BLaER1 treated with 17β-estradiol and CSF1 and Interleukin-3, amounts not matched to agents 10 nM and 100 nM (cell line): ENCODE data around the gene DOK1.
"Not testable (repeated sequence)": the region's sequence is repeated elsewhere in the genome, so short reads cannot be mapped to it uniquely, and the experiment has no call there.

Experiments used
- H3K27ac ChIP-seq, 11 experiments: shearing (Covaris generic); formaldehyde crosslinking; 2 replicates each; pipeline ENCODE4 v1.8.1; 2022
- H3K27me3 ChIP-seq, 11 experiments: shearing (Covaris generic); formaldehyde crosslinking; 2 replicates each; pipeline ENCODE4 v1.8.1; 2022
- H3K36me3 ChIP-seq, 11 experiments: shearing (Covaris generic); formaldehyde crosslinking; 2 replicates each; pipeline ENCODE4 v1.8.1; 2022
- H3K4me1 ChIP-seq, 10 experiments: shearing (Covaris generic); formaldehyde crosslinking; 2 replicates each; pipeline ENCODE4 v1.8.1; 2022
- H3K4me2 ChIP-seq, 11 experiments: shearing (Covaris generic); formaldehyde crosslinking; 2 replicates each; pipeline ENCODE4 v1.8.1; 2022
- H3K4me3 ChIP-seq, 10 experiments: shearing (Covaris generic); formaldehyde crosslinking; 2 replicates each; pipeline ENCODE4 v1.8.1; 2022
- H3K9ac ChIP-seq, 11 experiments: shearing (Covaris generic); formaldehyde crosslinking; 2 replicates each; pipeline ENCODE4 v1.8.1; 2022
- H3K9me3 ChIP-seq, 11 experiments: shearing (Covaris generic); formaldehyde crosslinking; replicated peaks in 1 of 11; 2 replicates each; pipeline ENCODE4 v1.8.1; 2022
- H4K20me1 ChIP-seq, 11 experiments: shearing (Covaris generic); formaldehyde crosslinking; 2 replicates each; pipeline ENCODE4 v1.8.1; 2022
- Cebpa-rat ChIP-seq, 11 experiments: shearing (Covaris generic); IDR thresholded peaks; 2 replicates each; pipeline ENCODE4 v1.8.1; 2022

DOK1 gene

GRCh38 chr2:74554820-74555531, 456 bp downstream of the DOK1 start:
- H3K4me3 ChIP-seq, result peak overlapping the region; percentile 78 to 97 (median 86)
- H3K36me3 ChIP-seq, result peaks cover 0 to 50% (median 21%) of the 10 kb centered on the region in 11 experiments; a peak in 19 of 22 replicates
- no peak for TF ChIP-seq Cebpa-rat (IDR thresholded peaks at IDR 0.05)

GRCh38 chr2:74555610-74556103, 1.1 kb downstream of the DOK1 start:
- H3K9ac ChIP-seq, result peak overlapping the region; percentile 83 to 93 (median 86)
- H3K4me1 ChIP-seq, result peaks cover 40 to 72% (median 52%) of the 10 kb centered on the region in 10 experiments
- H3K27ac ChIP-seq, result peak overlapping the region in 9 of 11 experiments; percentile 81 to 92 (median 83); a peak in 15 of 22 replicates
- no peak for TF ChIP-seq Cebpa-rat (IDR thresholded peaks at IDR 0.05)
- 0 out of 22 replicates have a peak, but pooled peaks cover 0 to under 1% (median 0%) of the 10 kb centered on the region in 11 experiments for H3K9me3 ChIP-seq
- H4K20me1 ChIP-seq, result peaks cover 0 to 23% (median 12%) of the 10 kb centered on the region in 11 experiments; a peak in 11 of 22 replicates
- H3K36me3 ChIP-seq, result peaks cover 0 to 44% (median 21%) of the 10 kb centered on the region in 11 experiments; a peak in 19 of 22 replicates
- H3K4me2 ChIP-seq, result peak overlapping the region; percentile 91 to 100 (median 98)
- H3K4me3 ChIP-seq, result peak overlapping the region; percentile 78 to 97 (median 86)
- peaks cover 7 to 16% (median 12%) of the 10 kb centered on the region in 11 experiments for H3K27me3 ChIP-seq

More at GRCh38 chr2:74554820-74555531, 456 bp downstream of the DOK1 start:
- peaks cover 0 to 23% (median 12%) of the 10 kb centered on the region in 11 experiments; a peak in 11 of 22 replicates for H4K20me1 ChIP-seq
- H3K27ac ChIP-seq, result peak overlapping the region; percentile 81 to 92 (median 83)
- H3K9ac ChIP-seq, result peak overlapping the region; percentile 83 to 93 (median 86)
- peaks cover 34 to 65% (median 45%) of the 10 kb centered on the region in 10 experiments for H3K4me1 ChIP-seq
- peak overlapping the region; percentile 91 to 100 (median 98) for H3K4me2 ChIP-seq
- H3K9me3 ChIP-seq, result peaks cover under 1 to 8% (median 4%) of the 10 kb centered on the region in 11 experiments; a peak in 16 of 22 replicates
- peaks cover 14 to 23% (median 19%) of the 10 kb centered on the region in 11 experiments for H3K27me3 ChIP-seq

GRCh38 chr2:74556159-74556558, 1.6 kb downstream of the DOK1 start:
- peak overlapping the region in 6 of 10 experiments; percentile 80 to 97 (median 88); a peak in 12 of 20 replicates for H3K4me3 ChIP-seq
- TF ChIP-seq Cebpa-rat (IDR thresholded peaks at IDR 0.05), result no peak
- peak overlapping the region in 5 of 11 experiments; percentile 83 to 92 (median 85); a peak in 6 of 22 replicates for H3K27ac ChIP-seq
- H3K27me3 ChIP-seq, result peaks cover 2 to 11% (median 7%) of the 10 kb centered on the region in 11 experiments
- H3K4me2 ChIP-seq, result peak overlapping the region; percentile 91 to 100 (median 98); a peak in 20 of 22 replicates
- H3K9ac ChIP-seq, result peak overlapping the region in 8 of 11 experiments; percentile 85 to 93 (median 87); a peak in 11 of 22 replicates
- peaks cover 0 to 23% (median 12%) of the 10 kb centered on the region in 11 experiments; a peak in 11 of 22 replicates for H4K20me1 ChIP-seq
- H3K36me3 ChIP-seq, result peaks cover 0 to 39% (median 21%) of the 10 kb centered on the region in 11 experiments; a peak in 19 of 22 replicates
- peaks cover 40 to 74% (median 54%) of the 10 kb centered on the region in 10 experiments for H3K4me1 ChIP-seq
- no peaks in the 10 kb centered on the region for H3K9me3 ChIP-seq

GRCh38 chr2:74556831-74557370, 2.4 kb downstream of the DOK1 start:
- H3K4me1 ChIP-seq, result peaks cover 37 to 79% (median 54%) of the 10 kb centered on the region in 10 experiments
- peaks cover 0 to 23% (median 12%) of the 10 kb centered on the region in 11 experiments; a peak in 11 of 22 replicates for H4K20me1 ChIP-seq
- H3K27ac ChIP-seq, result peak overlapping the region in 2 of 11 experiments; percentile 10 to 85; a peak in 1 of 22 replicates
- no peak for TF ChIP-seq Cebpa-rat (IDR thresholded peaks at IDR 0.05)
- peaks cover 0 to 3% (median 0%) of the 10 kb centered on the region in 11 experiments; a peak in 2 of 22 replicates for H3K27me3 ChIP-seq
- H3K4me3 ChIP-seq, result peak overlapping the region in 2 of 10 experiments; percentile 80 to 96; a peak in 2 of 20 replicates
- H3K4me2 ChIP-seq, result peak overlapping the region in 6 of 11 experiments; percentile 91 to 100 (median 97); a peak in 10 of 22 replicates
- peak overlapping the region in 2 of 11 experiments; percentile 86 to 93; a peak in 3 of 22 replicates for H3K9ac ChIP-seq
- H3K36me3 ChIP-seq, result peaks cover 0 to 32% (median 21%) of the 10 kb centered on the region in 11 experiments; a peak in 19 of 22 replicates
- no peaks in the 10 kb centered on the region for H3K9me3 ChIP-seq

GRCh38 chr2:74558284-74559230, 4.0 kb downstream of the DOK1 start:
- H3K4me2 ChIP-seq, result peak overlapping the region in 2 of 11 experiments; percentile 3 to 8; a peak in 1 of 22 replicates
- no peaks in the 10 kb centered on the region for H3K27me3 ChIP-seq

GRCh38 chr2:74559912-74560311, 5.4 kb downstream of the DOK1 start:
- Histone ChIP-seq H3K4me3 (no peak overlapping the region), H3K27me3 (no peaks in the 10 kb centered on the region), H3K4me2 (peak overlapping the region in 9 of 11 experiments; percentile 22 to 77 (median 49); a peak in 11 of 22 replicates), H3K4me1 (peaks cover 16 to 85% (median 44%) of the 10 kb centered on the region in 10 experiments), H3K9ac (no peak overlapping the region; a peak in 1 of 22 replicates), H3K27ac (no peak overlapping the region), H4K20me1 (peaks cover 0 to 23% (median 12%) of the 10 kb centered on the region in 11 experiments; a peak in 11 of 22 replicates), H3K36me3 (peaks cover 0 to 32% (median 21%) of the 10 kb centered on the region in 11 experiments; a peak in 19 of 22 replicates), H3K9me3 (no peaks in the 10 kb centered on the region)
- no peak for TF ChIP-seq Cebpa-rat (IDR thresholded peaks at IDR 0.05)

More at GRCh38 chr2:74558284-74559230, 4.0 kb downstream of the DOK1 start:
- TF ChIP-seq Cebpa-rat (IDR thresholded peaks at IDR 0.05), result no peak
- no peaks in the 10 kb centered on the region for H3K9me3 ChIP-seq
- H3K9ac ChIP-seq, result peak overlapping the region in 3 of 11 experiments; percentile 8 to 53 (median 38); a peak in 3 of 22 replicates
- peaks cover 0 to 32% (median 21%) of the 10 kb centered on the region in 11 experiments; a peak in 19 of 22 replicates for H3K36me3 ChIP-seq
- peak overlapping the region in 1 of 11 experiments; percentile 7; a peak in 1 of 22 replicates for H3K27ac ChIP-seq
- H4K20me1 ChIP-seq, result peaks cover 0 to 23% (median 12%) of the 10 kb centered on the region in 11 experiments; a peak in 11 of 22 replicates
- no peak overlapping the region for H3K4me3 ChIP-seq
- H3K4me1 ChIP-seq, result peaks cover 20 to 80% (median 48%) of the 10 kb centered on the region in 10 experiments

- Histone ChIP-seq H3K4me1 (peaks cover 9 to 88% (median 38%) of the 10 kb centered on the region in 10 experiments), H3K27ac (no peak overlapping the region), H3K36me3 (peaks cover 0 to 32% (median 21%) of the 10 kb centered on the region in 11 experiments; a peak in 19 of 22 replicates), H3K4me3 (no peak overlapping the region), H3K27me3 (no peaks in the 10 kb centered on the region), H3K9me3 (no peaks in the 10 kb centered on the region), H3K9ac (no peak overlapping the region; a peak in 1 of 22 replicates), H3K4me2 (peak overlapping the region; percentile 8 to 77 (median 48); a peak in 17 of 22 replicates), H4K20me1 (peaks cover 0 to 19% (median 12%) of the 10 kb centered on the region in 11 experiments; a peak in 11 of 22 replicates)
- no peak for TF ChIP-seq Cebpa-rat (IDR thresholded peaks at IDR 0.05)
Measured at GRCh38 chr2:74560591-74560990, 6.1 kb downstream of the DOK1 start.

- not testable (repeated sequence) for H3K9ac ChIP-seq, H3K27ac ChIP-seq, H3K4me3 ChIP-seq, H3K27me3 ChIP-seq, H3K9me3 ChIP-seq
- Histone ChIP-seq H3K4me2 (peak overlapping the region in 5 of 11 experiments; percentile 72 to 86 (median 77); a peak in 9 of 22 replicates), H4K20me1 (peaks cover 0 to 15% (median 8%) of the 10 kb centered on the region in 11 experiments; a peak in 11 of 22 replicates), H3K4me1 (peaks cover 6 to 88% (median 35%) of the 10 kb centered on the region in 10 experiments; a peak in 18 of 20 replicates), H3K36me3 (peaks cover 0 to 28% (median 20%) of the 10 kb centered on the region in 11 experiments; a peak in 19 of 22 replicates)
Measured at GRCh38 chr2:74561022-74561421, 6.5 kb downstream of the DOK1 start.
